ENCODE measurements around the gene MBNL2. TPM values are rescaled to one million over a fixed set of nuclear protein-coding genes. Genes with fewer than 3 reads are reported as not detected.

MBNL2 gene
- total and polyA plus RNA-seq, 10 of the 15 experiments (the other 5 are each of a cell fraction or from before 2014, with no cell fraction given), result 1.6 to 9.7 (median 6.7) TPM

DNA sequence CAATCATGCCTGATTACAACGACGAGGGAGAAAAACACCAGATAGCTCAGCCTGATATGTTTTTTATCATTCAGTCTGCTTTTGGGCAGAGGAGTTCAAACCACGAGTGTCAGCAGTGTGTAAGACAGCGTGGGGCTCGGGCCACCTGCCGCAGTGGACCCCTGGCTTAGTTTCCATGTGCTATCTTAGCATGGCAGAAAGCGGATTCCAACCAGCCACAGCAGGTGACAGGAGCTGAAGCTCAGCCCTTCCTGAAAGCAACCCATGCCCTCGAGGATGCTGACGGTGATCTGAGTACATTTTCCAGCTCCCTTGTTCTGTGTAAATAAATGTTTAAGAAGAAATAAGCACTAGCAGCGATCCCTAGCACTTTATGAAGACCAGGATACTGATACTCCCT is 32.2 kb upstream of the MBNL2 start:
- FAIRE-seq (no peak), DNase-seq (ENCODE audit: low read depth, low spot score) (no peak), ATAC-seq (no peak)
- no peak overlapping the region for H2AFZ ChIP-seq (ENCODE audit: control insufficient read depth, low read depth, low read length)
- intact Hi-C loops (cut with micrococcal nuclease; ENCODE audit: unreplicated experiment) (no loop called here), in situ Hi-C loops (cut with MboI) (no loop called here)
- WGBS (ENCODE audit: insufficient coverage, insufficient replicate concordance, low lambda C conversion rate, missing lambda C conversion rate), result 42% methylated on average over 10 of the region's 10 CpGs
- ChIA-PET CTCF (no interaction called here), RAD21 (ENCODE audit: unreplicated experiment) (no interaction called here), POLR2A (interaction anchor here (0.6 kb wide), 1 partner anchor 734 kb away, joined by 3 read pairs; no protein-coding TSS in a partner anchor), SMC1A (ENCODE audit: uncharacterized antibody, unreplicated experiment) (no interaction called here)
- H3K9ac ChIP-seq (ENCODE audit: control insufficient read depth, insufficient read depth, low read length), result no peak overlapping the region
- H4K20me1 ChIP-seq (ENCODE audit: control insufficient read depth, insufficient read depth), result no peaks in the 10 kb centered on the region
- no peak overlapping the region for H3K4me3 ChIP-seq
- H3K27ac ChIP-seq (ENCODE audit: control insufficient read depth, insufficient read depth), result no peak overlapping the region
- BruUV-seq (replicated peaks), result no TSS peak
- no peaks in the 10 kb centered on the region for H3K4me1 ChIP-seq (ENCODE audit: control insufficient read depth, insufficient read depth, low read length)
- no peaks in the 10 kb centered on the region for H3K36me3 ChIP-seq (ENCODE audit: control insufficient read depth in 2 of 2, insufficient read depth in 2 of 2, low read length in 1 of 2)
- H3K4me2 ChIP-seq (ENCODE audit: control insufficient read depth, insufficient read depth), result no peak overlapping the region
- no peak for TF ChIP-seq SUPT20H (IDR thresholded peaks at IDR 0.05; ENCODE audit: borderline replicate concordance, control insufficient read depth, low read depth, low read length)
- H3K9me3 ChIP-seq (replicated peaks; ENCODE audit: control insufficient read depth, insufficient read depth, low read length), result no peaks in the 10 kb centered on the region
- H3K79me2 ChIP-seq (ENCODE audit: control insufficient read depth, insufficient read depth, low read length), result no peaks in the 10 kb centered on the region
- H3K27me3 ChIP-seq (replicated peaks in 1 of 2; ENCODE audit: control insufficient read depth in 2 of 2, insufficient read depth in 2 of 2, low read length in 1 of 2), result no peaks in the 10 kb centered on the region; a peak in 1 of 4 replicates

GRCh38 chr13:97191142-97191541 is 31.0 kb upstream of the MBNL2 start:
- Histone ChIP-seq H3K4me2 (ENCODE audit: control insufficient read depth, insufficient read depth) (no peak overlapping the region), H3K4me1 (ENCODE audit: control insufficient read depth, insufficient read depth, low read length) (no peaks in the 10 kb centered on the region), H3K9ac (ENCODE audit: control insufficient read depth, insufficient read depth, low read length) (no peak overlapping the region), H3K27ac (ENCODE audit: control insufficient read depth, insufficient read depth) (no peak overlapping the region), H3K27me3 (replicated peaks in 1 of 2; ENCODE audit: control insufficient read depth in 2 of 2, insufficient read depth in 2 of 2, low read length in 1 of 2) (no peaks in the 10 kb centered on the region; a peak in 1 of 4 replicates), H3K36me3 (ENCODE audit: control insufficient read depth in 2 of 2, insufficient read depth in 2 of 2, low read length in 1 of 2) (no peaks in the 10 kb centered on the region), H3K9me3 (replicated peaks; ENCODE audit: control insufficient read depth, insufficient read depth, low read length) (no peaks in the 10 kb centered on the region; the same call in 2 of the 3 replicates), H2AFZ (ENCODE audit: control insufficient read depth, low read depth, low read length) (no peak overlapping the region), H3K79me2 (ENCODE audit: control insufficient read depth, insufficient read depth, low read length) (no peaks in the 10 kb centered on the region), H4K20me1 (ENCODE audit: control insufficient read depth, insufficient read depth) (no peaks in the 10 kb centered on the region), H3K4me3 (no peak overlapping the region)
- RAD21 ChIA-PET (ENCODE audit: unreplicated experiment), result interaction anchor here (0.6 to 1.8 kb wide), 3 partner anchors 32 to 94 kb away, joined by 3 to 9 read pairs (median 3); no protein-coding TSS in a partner anchor
- 38% methylated on average over 7 of the region's 7 CpGs for WGBS (ENCODE audit: insufficient coverage, insufficient replicate concordance, low lambda C conversion rate, missing lambda C conversion rate)
- intact Hi-C loops (cut with micrococcal nuclease; ENCODE audit: unreplicated experiment) (no loop called here), in situ Hi-C loops (cut with MboI) (no loop called here)
- POLR2A ChIA-PET, result no interaction called here
- BruUV-seq (replicated peaks), result no TSS peak
- CTCF ChIA-PET, result interaction anchor here (0.6 to 1.8 kb wide), 4 partner anchors 10 to 1722 kb away, joined by 3 to 8 read pairs (median 4); no protein-coding TSS in a partner anchor
- SMC1A ChIA-PET (ENCODE audit: uncharacterized antibody, unreplicated experiment), result interaction anchor here (1.1 to 1.3 kb wide), 3 partner anchors 29 to 153 kb away, joined by 3 to 4 read pairs (median 4); no protein-coding TSS in a partner anchor
- FAIRE-seq (no peak), DNase-seq (ENCODE audit: low read depth, low spot score) (no peak), ATAC-seq (no peak)
- TF ChIP-seq RBBP5 (conservative IDR thresholded peaks at IDR 0.05), result no peak
- no peak for TF ChIP-seq NR2C1 (IDR thresholded peaks at IDR 0.05)
- no peak for TF ChIP-seq PAX8 (IDR thresholded peaks at IDR 0.05)
- TF ChIP-seq ZNF687 (IDR thresholded peaks at IDR 0.05), result no peak
- no peak for TF ChIP-seq MXI1 (IDR thresholded peaks at IDR 0.05; ENCODE audit: low read depth, low read length)
- no peak for TF ChIP-seq FOXK2 (IDR thresholded peaks at IDR 0.05)
- TF ChIP-seq ZBTB40 (IDR thresholded peaks at IDR 0.05; ENCODE audit: borderline replicate concordance), result no peak
- TF ChIP-seq NFYA (IDR thresholded peaks at IDR 0.05; ENCODE audit: borderline replicate concordance, low read depth, low read length), result no peak

Data from GM12878 (cell line).